GM23338 (cell line): ENCODE data around the gene TIAM1. TPM values are rescaled to one million over a fixed set of nuclear protein-coding genes. Genes with fewer than 3 reads are reported as not detected.

Experiments
- ATAC-seq: fragments of 200-7000 bp; cut with Tn5 transposase; 3 replicates; pipeline ENCODE4 v1.9.1; 2020
- DNase-seq: peaks from one replicate; pipeline ENCODE4 v3.0.0-alpha.2; 2015; ENCODE audit warnings: low spot score
- H2AFZ ChIP-seq: fragments of 200-600 bp; sonication (generic); 2 replicates; pipeline ENCODE4 v1.8.0; 2016; ENCODE audit warnings: antibody characterized with exemption, mild to moderate bottlenecking, moderate library complexity
- H3F3A ChIP-seq: fragments of 200-600 bp; sonication (generic); replicated peaks from 2 replicates; pipeline ENCODE4 v1.8.0; 2017; ENCODE audit warnings: antibody characterized with exemption, mixed run types, low read depth
- H3K27ac ChIP-seq: fragments of 200-600 bp; sonication (generic); 2 replicates; pipeline ENCODE4 v1.6.1; 2016; ENCODE audit warnings: low read depth
- H3K27me3 ChIP-seq: fragments of 200-600 bp; sonication (generic); 2 replicates; pipeline ENCODE4 v1.8.0; 2016; ENCODE audit warnings: mild to moderate bottlenecking, mixed run types, moderate library complexity; ENCODE audit not compliant: insufficient read depth
- H3K36me3 ChIP-seq: fragments of 200-600 bp; sonication (generic); 2 replicates; pipeline ENCODE4 v1.8.0; 2016; ENCODE audit warnings: mild to moderate bottlenecking; ENCODE audit not compliant: insufficient read depth
- H3K4me1 ChIP-seq: fragments of 200-600 bp; sonication (generic); 2 replicates; pipeline ENCODE4 v1.8.0; 2016; ENCODE audit warnings: mild to moderate bottlenecking, moderate library complexity; ENCODE audit not compliant: insufficient read depth
- H3K4me2 ChIP-seq: fragments of 200-600 bp; sonication (generic); 2 replicates; pipeline ENCODE4 v1.7.1; 2017; ENCODE audit warnings: mixed run types
- H3K4me3 ChIP-seq: fragments of 200-600 bp; sonication (generic); 2 replicates; pipeline ENCODE4 v1.6.1; 2016; ENCODE audit warnings: mixed run types
- H3K79me2 ChIP-seq: fragments of 200-600 bp; sonication (generic); replicated peaks from 2 replicates; pipeline ENCODE4 v1.8.0; 2017; ENCODE audit warnings: mild to moderate bottlenecking; ENCODE audit not compliant: insufficient read depth
- H3K9me2 ChIP-seq: fragments of 200-600 bp; sonication (generic); 2 replicates; pipeline ENCODE4 v1.8.0; 2017; ENCODE audit not compliant: insufficient read depth
- H4K20me1 ChIP-seq: fragments of 200-600 bp; sonication (generic); replicated peaks from 2 replicates; pipeline ENCODE4 v1.8.0; 2017; ENCODE audit warnings: mild to moderate bottlenecking; ENCODE audit not compliant: insufficient read depth
- H3K27ac Mint-ChIP-seq: 2 replicates; pipeline ENCODE4 v1.8.0; 2020; ENCODE audit warnings: inconsistent platforms, mild to moderate bottlenecking, moderate library complexity, mixed read lengths
- H3K27me3 Mint-ChIP-seq: 3 replicates; pipeline ENCODE4 v1.8.0; 2022; ENCODE audit warnings: low read depth, mild to moderate bottlenecking, moderate library complexity, mixed read lengths, inconsistent platforms; ENCODE audit not compliant: insufficient read depth, poor library complexity
- H3K36me3 Mint-ChIP-seq: 3 replicates; pipeline ENCODE4 v1.8.0; 2021; ENCODE audit warnings: low read depth, mild to moderate bottlenecking, inconsistent platforms, moderate library complexity, mixed read lengths
- H3K4me1 Mint-ChIP-seq: 3 replicates; pipeline ENCODE4 v1.8.0; 2020; ENCODE audit warnings: mild to moderate bottlenecking, inconsistent platforms, mixed read lengths
- H3K4me3 Mint-ChIP-seq: 3 replicates; pipeline ENCODE4 v1.8.0; 2021; ENCODE audit warnings: moderate library complexity, mild to moderate bottlenecking, inconsistent platforms, mixed read lengths
- H3K9me3 Mint-ChIP-seq: 3 replicates; pipeline ENCODE4 v1.8.0; 2020; ENCODE audit warnings: moderate library complexity, mild to moderate bottlenecking, inconsistent platforms, mixed read lengths
- CREB1 ChIP-seq: fragments of 250-450 bp; sonication (Bioruptor Pico); IDR thresholded peaks from 2 replicates; pipeline ENCODE4 v1.5.0; 2020; ENCODE audit warnings: low read depth, mild to moderate bottlenecking, moderate library complexity
- ETS1 ChIP-seq: IDR thresholded peaks from 2 replicates; pipeline ENCODE4 v1.6.1; 2016; ENCODE audit warnings: antibody characterized with exemption
- EZH2 ChIP-seq: fragments of 200-600 bp; sonication (generic); IDR thresholded peaks from one replicate; pipeline ENCODE4 v1.8.0; 2017; ENCODE audit warnings: antibody characterized with exemption, mild to moderate bottlenecking, low read depth; ENCODE audit not compliant: unreplicated experiment
- EZH2phosphoT487 ChIP-seq: fragments of 200-600 bp; sonication (generic); IDR thresholded peaks from one replicate; pipeline ENCODE4 v1.8.1; 2018; ENCODE audit warnings: antibody characterized with exemption; ENCODE audit not compliant: unreplicated experiment
- JUNB ChIP-seq: IDR thresholded peaks from one replicate; pipeline ENCODE4 v1.6.1; 2016; ENCODE audit warnings: antibody characterized with exemption; ENCODE audit not compliant: unreplicated experiment
- POLR2AphosphoS5 ChIP-seq: IDR thresholded peaks from 2 replicates; pipeline ENCODE4 v1.6.1; 2016; ENCODE audit warnings: antibody characterized with exemption, low read depth
- STAT1 ChIP-seq: IDR thresholded peaks from one replicate; pipeline ENCODE4 v1.6.1; 2016; ENCODE audit warnings: antibody characterized with exemption; ENCODE audit not compliant: unreplicated experiment
- ZNF114 ChIP-seq: fragments of 250-450 bp; sonication (Bioruptor Pico); IDR thresholded peaks from 2 replicates; pipeline ENCODE4 v1.5.0; 2020; ENCODE audit warnings: mild to moderate bottlenecking, moderate library complexity
- ZNF331 ChIP-seq: fragments of 250-450 bp; sonication (Bioruptor Pico); IDR thresholded peaks from 2 replicates; pipeline ENCODE4 v1.5.0; 2020; ENCODE audit warnings: low read depth, mild to moderate bottlenecking, moderate library complexity
- ZNF462 ChIP-seq: fragments of 250-450 bp; sonication (Bioruptor Pico); IDR thresholded peaks from 2 replicates; pipeline ENCODE4 v1.5.0; 2020; ENCODE audit warnings: mild to moderate bottlenecking, moderate library complexity
- polyA plus RNA-seq: library from polyadenylated mRNA; unstranded; fragments of >200 nt; fragmentation: Nextera tagmentation; extraction: Ambion mirVana; gene quantifications from 2 replicates; pipeline ENCODE4 v1.2.1, GENCODE V29; 2016
- total RNA-seq: library from RNA; depleted of rRNA; stranded (reverse); fragments of >200 nt; shearing (Covaris generic); gene quantifications from 2 replicates; pipeline ENCODE4 v1.2.3, GENCODE V29; 2014

The TIAM1 gene
- total and polyA plus RNA-seq, 2 experiments from 2014 or later, result 18.5 to 20.0 TPM

- DNase-seq (no peak), ATAC-seq (no peak)
- no peaks in the 10 kb centered on the region for H3K36me3 ChIP-seq
- peaks cover 22% of the 10 kb centered on the region for H3K4me1 Mint-ChIP-seq
- peak overlapping the region; percentile 55; the same call in 1 of the 2 replicates for H3K27ac Mint-ChIP-seq
- no peaks in the 10 kb centered on the region for H3K79me2 ChIP-seq
- H2AFZ ChIP-seq, result no peak overlapping the region
- H3F3A ChIP-seq, result no peaks in the 10 kb centered on the region
- peaks cover 8% of the 10 kb centered on the region; the same call in 1 of the 3 replicates for H3K36me3 Mint-ChIP-seq
- peaks cover 6% of the 10 kb centered on the region; the same call in 1 of the 2 replicates for H3K4me1 ChIP-seq
- H3K27me3 Mint-ChIP-seq, result peaks cover 2% of the 10 kb centered on the region
- H3K27ac ChIP-seq, result no peak overlapping the region
- no peaks in the 10 kb centered on the region for H4K20me1 ChIP-seq
- no peak overlapping the region for H3K4me3 Mint-ChIP-seq
- no peak overlapping the region for H3K4me2 ChIP-seq
- no peak for TF ChIP-seq ETS1
- no peak for TF ChIP-seq JUNB
- no peak for TF ChIP-seq EZH2phosphoT487
- TF ChIP-seq POLR2AphosphoS5, result no peak
- no peak for TF ChIP-seq STAT1
- TF ChIP-seq ZNF331 (CRISPR knock-in tag), result no peak
- no peak for TF ChIP-seq EZH2
- TF ChIP-seq ZNF462 (CRISPR knock-in tag), result no peak
- no peak for TF ChIP-seq ZNF114 (CRISPR knock-in tag)
- TF ChIP-seq CREB1 (CRISPR knock-in tag), result no peak
- no peaks in the 10 kb centered on the region for H3K9me3 Mint-ChIP-seq
- no peaks in the 10 kb centered on the region for H3K27me3 ChIP-seq
- H3K9me2 ChIP-seq, result 0 out of 2 replicates have a peak, but pooled peaks cover 5% of the 10 kb centered on the region
- H3K4me3 ChIP-seq, result no peak overlapping the region
These were observed 149.4 kb downstream of the TIAM1 start for GRCh38 chr21:31194510-31195293.
